ENCODE results near the gene HCN2.

Gene HCN2

GRCh38 chr19:574658-575526, 14.8 kb upstream of the HCN2 start:
- Histone ChIP-seq H3K4me3 (ENCODE audit: severe bottlenecking) (peak overlapping the region; percentile 82), H3K4me1 (ENCODE audit: insufficient read depth, poor library complexity, severe bottlenecking) (peaks cover 7% of the 10 kb centered on the region), H3K36me3 (ENCODE audit: low read depth) (peaks cover 30% of the 10 kb centered on the region), H3K27ac (ENCODE audit: poor library complexity, severe bottlenecking) (peak overlapping the region; percentile 93), H3K27me3 (ENCODE audit: insufficient read depth, poor library complexity, severe bottlenecking) (no peaks in the 10 kb centered on the region), H3K9me3 (ENCODE audit: severe bottlenecking) (no peaks in the 10 kb centered on the region)
- TF ChIP-seq CTCF (IDR thresholded peaks at IDR 0.05; ENCODE audit: poor library complexity, severe bottlenecking): no peak
- DNase-seq (ENCODE audit: low spot score) (no peak), ATAC-seq (ENCODE audit: low read depth) (peak; percentile 26; the same call in 2 of the 3 replicates)

GRCh38 chr19:575527-576506, 13.9 kb upstream of the HCN2 start:
- H3K9me3 ChIP-seq (ENCODE audit: severe bottlenecking): no peaks in the 10 kb centered on the region
- H3K4me1 ChIP-seq (ENCODE audit: insufficient read depth, poor library complexity, severe bottlenecking): peaks cover 7% of the 10 kb centered on the region
- peaks cover 36% of the 10 kb centered on the region for H3K36me3 ChIP-seq (ENCODE audit: low read depth)
- H3K27ac ChIP-seq (ENCODE audit: poor library complexity, severe bottlenecking): peak overlapping the region; percentile 93
- peak overlapping the region; percentile 82 for H3K4me3 ChIP-seq (ENCODE audit: severe bottlenecking)
- peak; percentile 88 for DNase-seq (ENCODE audit: low spot score)
- peak; percentile 83 for ATAC-seq (ENCODE audit: low read depth)
- H3K27me3 ChIP-seq (ENCODE audit: insufficient read depth, poor library complexity, severe bottlenecking): no peaks in the 10 kb centered on the region
- TF ChIP-seq CTCF (IDR thresholded peaks at IDR 0.05; ENCODE audit: poor library complexity, severe bottlenecking): no peak

GRCh38 chr19:576768-577438, 12.8 kb upstream of the HCN2 start:
- TF ChIP-seq CTCF (IDR thresholded peaks at IDR 0.05; ENCODE audit: poor library complexity, severe bottlenecking): no peak
- Histone ChIP-seq H3K36me3 (ENCODE audit: low read depth) (peaks cover 44% of the 10 kb centered on the region), H3K4me1 (ENCODE audit: insufficient read depth, poor library complexity, severe bottlenecking) (peaks cover 7% of the 10 kb centered on the region), H3K4me3 (ENCODE audit: severe bottlenecking) (no peak overlapping the region), H3K27ac (ENCODE audit: poor library complexity, severe bottlenecking) (peak overlapping the region; percentile 93), H3K9me3 (ENCODE audit: severe bottlenecking) (no peaks in the 10 kb centered on the region), H3K27me3 (ENCODE audit: insufficient read depth, poor library complexity, severe bottlenecking) (no peaks in the 10 kb centered on the region)
- DNase-seq (ENCODE audit: low spot score) (no peak), ATAC-seq (ENCODE audit: low read depth) (no peak)

- peaks cover 47% of the 10 kb centered on the region for H3K36me3 ChIP-seq (ENCODE audit: low read depth)
- no peaks in the 10 kb centered on the region for H3K27me3 ChIP-seq (ENCODE audit: insufficient read depth, poor library complexity, severe bottlenecking)
- peak overlapping the region; percentile 93 for H3K27ac ChIP-seq (ENCODE audit: poor library complexity, severe bottlenecking)
- H3K4me1 ChIP-seq (ENCODE audit: insufficient read depth, poor library complexity, severe bottlenecking): peaks cover 7% of the 10 kb centered on the region
- DNase-seq (ENCODE audit: low spot score): no peak
- H3K4me3 ChIP-seq (ENCODE audit: severe bottlenecking): no peak overlapping the region
- no peak for ATAC-seq (ENCODE audit: low read depth)
- no peak for TF ChIP-seq CTCF (IDR thresholded peaks at IDR 0.05; ENCODE audit: poor library complexity, severe bottlenecking)
- H3K9me3 ChIP-seq (ENCODE audit: severe bottlenecking): no peaks in the 10 kb centered on the region
Observed at GRCh38 chr19:577439-578392, 12.0 kb upstream of the HCN2 start.

All from RWPE2 (cell line).